GM23338 (cell line): ENCODE results near the gene THNSL1. TPM values are rescaled to one million over a fixed set of nuclear protein-coding genes. Genes with fewer than 3 reads are reported as not detected.

ENCODE experiments used
- ATAC-seq: fragments of 200-7000 bp; cut with Tn5 transposase; 3 replicates; pipeline ENCODE4 v1.9.1; 2020
- DNase-seq: peaks from one replicate; pipeline ENCODE4 v3.0.0-alpha.2; 2015; ENCODE audit warnings: low spot score
- H2AFZ ChIP-seq: fragments of 200-600 bp; sonication (generic); 2 replicates; pipeline ENCODE4 v1.8.0; 2016; ENCODE audit warnings: antibody characterized with exemption, mild to moderate bottlenecking, moderate library complexity
- H3F3A ChIP-seq: fragments of 200-600 bp; sonication (generic); replicated peaks from 2 replicates; pipeline ENCODE4 v1.8.0; 2017; ENCODE audit warnings: antibody characterized with exemption, mixed run types, low read depth
- H3K27ac ChIP-seq: fragments of 200-600 bp; sonication (generic); 2 replicates; pipeline ENCODE4 v1.6.1; 2016; ENCODE audit warnings: low read depth
- H3K27me3 ChIP-seq: fragments of 200-600 bp; sonication (generic); 2 replicates; pipeline ENCODE4 v1.8.0; 2016; ENCODE audit warnings: mild to moderate bottlenecking, mixed run types, moderate library complexity; ENCODE audit not compliant: insufficient read depth
- H3K36me3 ChIP-seq: fragments of 200-600 bp; sonication (generic); 2 replicates; pipeline ENCODE4 v1.8.0; 2016; ENCODE audit warnings: mild to moderate bottlenecking; ENCODE audit not compliant: insufficient read depth
- H3K4me1 ChIP-seq: fragments of 200-600 bp; sonication (generic); 2 replicates; pipeline ENCODE4 v1.8.0; 2016; ENCODE audit warnings: mild to moderate bottlenecking, moderate library complexity; ENCODE audit not compliant: insufficient read depth
- H3K4me2 ChIP-seq: fragments of 200-600 bp; sonication (generic); 2 replicates; pipeline ENCODE4 v1.7.1; 2017; ENCODE audit warnings: mixed run types
- H3K4me3 ChIP-seq: fragments of 200-600 bp; sonication (generic); 2 replicates; pipeline ENCODE4 v1.6.1; 2016; ENCODE audit warnings: mixed run types
- H3K79me2 ChIP-seq: fragments of 200-600 bp; sonication (generic); replicated peaks from 2 replicates; pipeline ENCODE4 v1.8.0; 2017; ENCODE audit warnings: mild to moderate bottlenecking; ENCODE audit not compliant: insufficient read depth
- H3K9me2 ChIP-seq: fragments of 200-600 bp; sonication (generic); 2 replicates; pipeline ENCODE4 v1.8.0; 2017; ENCODE audit not compliant: insufficient read depth
- H4K20me1 ChIP-seq: fragments of 200-600 bp; sonication (generic); replicated peaks from 2 replicates; pipeline ENCODE4 v1.8.0; 2017; ENCODE audit warnings: mild to moderate bottlenecking; ENCODE audit not compliant: insufficient read depth
- H3K27ac Mint-ChIP-seq: 2 replicates; pipeline ENCODE4 v1.8.0; 2020; ENCODE audit warnings: inconsistent platforms, mild to moderate bottlenecking, moderate library complexity, mixed read lengths
- H3K27me3 Mint-ChIP-seq: 3 replicates; pipeline ENCODE4 v1.8.0; 2022; ENCODE audit warnings: low read depth, mild to moderate bottlenecking, moderate library complexity, mixed read lengths, inconsistent platforms; ENCODE audit not compliant: insufficient read depth, poor library complexity
- H3K36me3 Mint-ChIP-seq: 3 replicates; pipeline ENCODE4 v1.8.0; 2021; ENCODE audit warnings: low read depth, mild to moderate bottlenecking, inconsistent platforms, moderate library complexity, mixed read lengths
- H3K4me1 Mint-ChIP-seq: 3 replicates; pipeline ENCODE4 v1.8.0; 2020; ENCODE audit warnings: mild to moderate bottlenecking, inconsistent platforms, mixed read lengths
- H3K4me3 Mint-ChIP-seq: 3 replicates; pipeline ENCODE4 v1.8.0; 2021; ENCODE audit warnings: moderate library complexity, mild to moderate bottlenecking, inconsistent platforms, mixed read lengths
- H3K9me3 Mint-ChIP-seq: 3 replicates; pipeline ENCODE4 v1.8.0; 2020; ENCODE audit warnings: moderate library complexity, mild to moderate bottlenecking, inconsistent platforms, mixed read lengths
- CTCF ChIP-seq, 2 experiments: fragments of 200-600 bp in 1 of 2; sonication (generic) in 1 of 2; conservative IDR thresholded peaks; 2 replicates each; pipeline versions ENCODE4 v1.5.1 to v1.6.1; 2016 to 2017; ENCODE audit warnings: antibody characterized with exemption in 2 of 2, low read depth in 2 of 2, mild to moderate bottlenecking in 2 of 2, moderate library complexity in 1 of 2
- EZH2 ChIP-seq: fragments of 200-600 bp; sonication (generic); IDR thresholded peaks from one replicate; pipeline ENCODE4 v1.8.0; 2017; ENCODE audit warnings: antibody characterized with exemption, mild to moderate bottlenecking, low read depth; ENCODE audit not compliant: unreplicated experiment
- JUNB ChIP-seq: IDR thresholded peaks from one replicate; pipeline ENCODE4 v1.6.1; 2016; ENCODE audit warnings: antibody characterized with exemption; ENCODE audit not compliant: unreplicated experiment
- NANOG ChIP-seq: IDR thresholded peaks from 2 replicates; pipeline ENCODE4 v1.6.1; 2016; ENCODE audit warnings: antibody characterized with exemption, borderline replicate concordance
- POLR2AphosphoS5 ChIP-seq: IDR thresholded peaks from 2 replicates; pipeline ENCODE4 v1.6.1; 2016; ENCODE audit warnings: antibody characterized with exemption, low read depth
- STAT1 ChIP-seq: IDR thresholded peaks from one replicate; pipeline ENCODE4 v1.6.1; 2016; ENCODE audit warnings: antibody characterized with exemption; ENCODE audit not compliant: unreplicated experiment
- ZNF114 ChIP-seq: fragments of 250-450 bp; sonication (Bioruptor Pico); IDR thresholded peaks from 2 replicates; pipeline ENCODE4 v1.5.0; 2020; ENCODE audit warnings: mild to moderate bottlenecking, moderate library complexity
- ZNF331 ChIP-seq: fragments of 250-450 bp; sonication (Bioruptor Pico); IDR thresholded peaks from 2 replicates; pipeline ENCODE4 v1.5.0; 2020; ENCODE audit warnings: low read depth, mild to moderate bottlenecking, moderate library complexity
- polyA plus RNA-seq: library from polyadenylated mRNA; unstranded; fragments of >200 nt; fragmentation: Nextera tagmentation; extraction: Ambion mirVana; gene quantifications from 2 replicates; pipeline ENCODE4 v1.2.1, GENCODE V29; 2016
- total RNA-seq: library from RNA; depleted of rRNA; stranded (reverse); fragments of >200 nt; shearing (Covaris generic); gene quantifications from 2 replicates; pipeline ENCODE4 v1.2.3, GENCODE V29; 2014
- TF ChIP-seq, protein P1 (sequence below): IDR thresholded peaks from one replicate; pipeline ENCODE4 v1.6.1; 2018; ENCODE audit warnings: antibody characterized with exemption; ENCODE audit not compliant: unreplicated experiment

Gene THNSL1
- total and polyA plus RNA-seq, 2 experiments from 2014 or later = 2.6 to 5.8 TPM

DNA sequence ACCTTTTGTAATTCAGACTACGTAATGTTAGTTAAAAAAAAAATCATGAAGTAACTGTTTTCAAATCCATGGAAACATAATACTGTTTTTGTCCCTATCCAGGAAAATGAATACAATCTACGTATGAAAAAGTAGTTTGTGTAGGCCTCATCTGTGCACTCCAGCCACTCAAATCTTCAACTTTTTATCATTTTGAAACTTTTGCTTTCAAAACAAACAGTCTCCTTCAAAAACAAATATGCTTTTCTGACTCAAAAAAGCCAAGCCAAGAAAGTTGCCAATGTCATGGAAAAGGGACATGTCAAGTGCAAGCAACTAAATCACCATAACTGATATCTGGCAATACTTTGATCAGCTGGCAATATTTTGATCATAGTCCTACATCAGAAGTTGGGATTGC, 13.1 kb downstream of the THNSL1 start (continued):
- TF ChIP-seq CTCF (conservative IDR thresholded peaks at IDR 0.05; ENCODE audit: low read depth in 2 of 2) (no peak), NANOG (no peak), ZNF114 (CRISPR knock-in tag) (no peak), STAT1 (no peak)

GRCh38 chr10:25036381-25036780, 20.0 kb downstream of the THNSL1 start:
- H3K27ac ChIP-seq = no peak overlapping the region
- H3K9me3 Mint-ChIP-seq = no peaks in the 10 kb centered on the region
- no peaks in the 10 kb centered on the region for H3F3A ChIP-seq
- H3K4me3 Mint-ChIP-seq = no peak overlapping the region
- H3K4me3 ChIP-seq = no peak overlapping the region
- no peaks in the 10 kb centered on the region for H4K20me1 ChIP-seq
- ATAC-seq (no peak), DNase-seq (no peak)
- H2AFZ ChIP-seq = peak overlapping the region; percentile 19; the same call in 1 of the 2 replicates
- no peaks in the 10 kb centered on the region for H3K36me3 ChIP-seq
- H3K4me1 Mint-ChIP-seq = no peaks in the 10 kb centered on the region
- H3K4me2 ChIP-seq = no peak overlapping the region
- H3K4me1 ChIP-seq = no peaks in the 10 kb centered on the region
- no peaks in the 10 kb centered on the region for H3K27me3 Mint-ChIP-seq
- TF ChIP-seq, protein P1, sequence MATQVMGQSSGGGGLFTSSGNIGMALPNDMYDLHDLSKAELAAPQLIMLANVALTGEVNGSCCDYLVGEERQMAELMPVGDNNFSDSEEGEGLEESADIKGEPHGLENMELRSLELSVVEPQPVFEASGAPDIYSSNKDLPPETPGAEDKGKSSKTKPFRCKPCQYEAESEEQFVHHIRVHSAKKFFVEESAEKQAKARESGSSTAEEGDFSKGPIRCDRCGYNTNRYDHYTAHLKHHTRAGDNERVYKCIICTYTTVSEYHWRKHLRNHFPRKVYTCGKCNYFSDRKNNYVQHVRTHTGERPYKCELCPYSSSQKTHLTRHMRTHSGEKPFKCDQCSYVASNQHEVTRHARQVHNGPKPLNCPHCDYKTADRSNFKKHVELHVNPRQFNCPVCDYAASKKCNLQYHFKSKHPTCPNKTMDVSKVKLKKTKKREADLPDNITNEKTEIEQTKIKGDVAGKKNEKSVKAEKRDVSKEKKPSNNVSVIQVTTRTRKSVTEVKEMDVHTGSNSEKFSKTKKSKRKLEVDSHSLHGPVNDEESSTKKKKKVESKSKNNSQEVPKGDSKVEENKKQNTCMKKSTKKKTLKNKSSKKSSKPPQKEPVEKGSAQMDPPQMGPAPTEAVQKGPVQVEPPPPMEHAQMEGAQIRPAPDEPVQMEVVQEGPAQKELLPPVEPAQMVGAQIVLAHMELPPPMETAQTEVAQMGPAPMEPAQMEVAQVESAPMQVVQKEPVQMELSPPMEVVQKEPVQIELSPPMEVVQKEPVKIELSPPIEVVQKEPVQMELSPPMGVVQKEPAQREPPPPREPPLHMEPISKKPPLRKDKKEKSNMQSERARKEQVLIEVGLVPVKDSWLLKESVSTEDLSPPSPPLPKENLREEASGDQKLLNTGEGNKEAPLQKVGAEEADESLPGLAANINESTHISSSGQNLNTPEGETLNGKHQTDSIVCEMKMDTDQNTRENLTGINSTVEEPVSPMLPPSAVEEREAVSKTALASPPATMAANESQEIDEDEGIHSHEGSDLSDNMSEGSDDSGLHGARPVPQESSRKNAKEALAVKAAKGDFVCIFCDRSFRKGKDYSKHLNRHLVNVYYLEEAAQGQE = no peak
- TF ChIP-seq CTCF (conservative IDR thresholded peaks at IDR 0.05; ENCODE audit: low read depth in 2 of 2) (no peak), STAT1 (no peak), EZH2 (no peak), ZNF331 (no peak), POLR2AphosphoS5 (no peak), JUNB (no peak), NANOG (no peak)
- no peaks in the 10 kb centered on the region for H3K79me2 ChIP-seq
- H3K27me3 ChIP-seq = no peaks in the 10 kb centered on the region
- H3K9me2 ChIP-seq = no peaks in the 10 kb centered on the region
- no peaks in the 10 kb centered on the region for H3K36me3 Mint-ChIP-seq
- H3K27ac Mint-ChIP-seq = no peak overlapping the region
